Mesothelial cell of epicardium (in vitro differentiated cells): Measurements from ENCODE around the gene DLK1. TPM values are rescaled to one million over a fixed set of nuclear protein-coding genes. Genes with fewer than 3 reads are reported as not detected.
A peak's percentile ranks its signal among the peaks of the same experiment; 100 is the strongest.

Source experiments
- DNase-seq, 2 experiments: peaks; one replicate each; pipeline ENCODE4 v3.0.0; 2021; ENCODE audit warnings: low spot score in 2 of 2; ENCODE audit not compliant: unreplicated experiment in 2 of 2
- H3K27ac Mint-ChIP-seq: 2 replicates; pipeline ENCODE4 v1.8.0; 2021; ENCODE audit warnings: mixed read lengths
- H3K27me3 Mint-ChIP-seq: 2 replicates; pipeline ENCODE4 v1.8.0; 2021; ENCODE audit warnings: low read depth, mixed read lengths
- H3K36me3 Mint-ChIP-seq: 2 replicates; pipeline ENCODE4 v1.8.0; 2021; ENCODE audit warnings: mixed read lengths
- H3K4me1 Mint-ChIP-seq: 2 replicates; pipeline ENCODE4 v1.8.0; 2021; ENCODE audit warnings: mixed read lengths
- H3K4me3 Mint-ChIP-seq: 2 replicates; pipeline ENCODE4 v1.8.0; 2021; ENCODE audit warnings: mild to moderate bottlenecking, moderate library complexity, mixed read lengths
- H3K9me3 Mint-ChIP-seq: 2 replicates; pipeline ENCODE4 v1.8.0; 2021; ENCODE audit warnings: mixed read lengths
- CTCF ChIP-seq: fragments of 200-600 bp; sonication (generic); IDR thresholded peaks from one replicate; pipeline ENCODE4 v1.5.0; 2021; ENCODE audit warnings: antibody characterized with exemption; ENCODE audit not compliant: unreplicated experiment
- total RNA-seq: library from RNA; stranded (reverse); gene quantifications from 3 replicates; pipeline ENCODE4 v1.2.1, GENCODE V29; 2021

Gene DLK1
- total RNA-seq, 1 donor from 2014 or later, result 1,080 TPM

DNA sequence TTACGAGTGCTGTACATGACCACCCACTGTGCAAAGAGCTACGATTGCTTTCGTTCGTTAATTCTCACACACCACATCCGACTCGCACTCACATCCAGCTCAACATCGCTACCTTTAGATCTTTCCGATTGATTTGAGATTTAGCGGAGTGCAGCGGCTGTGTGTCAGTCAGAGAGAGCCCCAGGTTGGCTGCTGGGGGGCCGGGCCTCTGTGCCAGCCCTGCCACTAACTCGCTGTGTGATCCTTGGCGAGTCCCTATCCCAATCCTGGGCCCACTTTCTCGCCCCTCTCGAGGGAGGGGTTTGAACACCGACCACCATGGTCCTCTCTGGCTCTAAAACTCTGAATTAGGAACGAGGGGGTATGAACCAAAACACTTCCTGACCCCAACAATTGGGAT lies 8.6 kb downstream of the DLK1 start:
- H3K27me3 Mint-ChIP-seq, result peaks cover 2% of the 10 kb centered on the region
- no peak overlapping the region for H3K4me3 Mint-ChIP-seq
- peaks cover 18% of the 10 kb centered on the region for H3K4me1 Mint-ChIP-seq
- no peaks in the 10 kb centered on the region for H3K9me3 Mint-ChIP-seq
- H3K36me3 Mint-ChIP-seq, result peaks cover 3% of the 10 kb centered on the region
- no peak for DNase-seq
- no peak for TF ChIP-seq CTCF
- H3K27ac Mint-ChIP-seq, result no peak overlapping the region

DNA sequence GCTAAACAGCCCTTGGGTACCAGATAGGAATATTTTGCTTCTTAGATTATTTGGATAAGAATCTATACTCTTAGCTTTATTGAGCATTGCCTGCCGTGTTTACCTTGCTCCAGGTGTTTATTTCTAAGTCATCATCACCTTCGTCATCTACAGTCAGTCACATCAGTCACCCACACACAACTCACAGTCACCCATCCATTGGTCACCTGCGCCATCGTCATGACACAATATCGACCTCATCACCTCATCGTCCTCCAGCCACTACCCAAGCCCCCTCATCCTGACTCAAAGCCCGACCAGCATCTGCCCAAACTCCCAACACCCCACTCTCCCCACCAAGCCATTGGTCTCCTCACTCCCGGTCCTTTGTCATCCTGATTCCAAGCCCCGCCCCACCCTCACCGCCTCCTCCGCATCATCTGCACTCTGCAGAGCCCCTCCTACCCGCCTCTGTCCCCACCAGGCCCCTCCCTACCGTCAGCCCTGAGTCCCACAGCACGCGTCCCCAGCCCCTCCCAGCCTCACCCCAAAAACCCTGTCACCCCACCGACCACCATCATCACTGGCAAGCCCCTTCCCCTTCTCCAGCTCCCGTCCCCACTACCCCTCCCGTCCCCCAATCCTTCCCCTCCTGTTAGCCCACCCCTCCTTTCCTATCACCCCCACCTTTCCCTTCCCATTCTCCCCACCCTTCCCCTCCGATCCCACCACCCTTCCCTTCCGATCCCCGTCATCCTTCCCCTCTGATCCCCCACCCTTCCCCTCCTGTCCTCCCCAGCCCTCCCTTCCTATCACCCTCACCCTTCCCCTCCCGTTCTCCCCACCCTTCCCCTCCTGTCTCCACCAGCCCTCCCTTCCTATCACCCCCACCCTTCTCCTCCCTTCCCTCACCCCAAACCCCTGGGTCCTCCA lies 9.8 kb downstream of the DLK1 start:
- TF ChIP-seq CTCF, result no peak
- H3K27ac Mint-ChIP-seq, result no peak overlapping the region
- no peak overlapping the region for H3K4me3 Mint-ChIP-seq
- peaks cover 13% of the 10 kb centered on the region for H3K4me1 Mint-ChIP-seq
- H3K36me3 Mint-ChIP-seq, result peaks cover 3% of the 10 kb centered on the region
- H3K27me3 Mint-ChIP-seq, result peaks cover 2% of the 10 kb centered on the region
- H3K9me3 Mint-ChIP-seq, result peaks cover 3% of the 10 kb centered on the region
- DNase-seq, result peak in 1 of 2 experiments; percentile 34

- Mint-ChIP-seq H3K27me3 (no peaks in the 10 kb centered on the region), H3K9me3 (peaks cover 4% of the 10 kb centered on the region), H3K4me3 (no peak overlapping the region), H3K4me1 (peaks cover 8% of the 10 kb centered on the region), H3K27ac (no peak overlapping the region), H3K36me3 (peaks cover 3% of the 10 kb centered on the region)
- TF ChIP-seq CTCF, result no peak
- peak in 1 of 2 experiments; percentile 16 for DNase-seq
Measured at GRCh38 chr14:100737526-100737925, 10.8 kb downstream of the DLK1 start.

DNA sequence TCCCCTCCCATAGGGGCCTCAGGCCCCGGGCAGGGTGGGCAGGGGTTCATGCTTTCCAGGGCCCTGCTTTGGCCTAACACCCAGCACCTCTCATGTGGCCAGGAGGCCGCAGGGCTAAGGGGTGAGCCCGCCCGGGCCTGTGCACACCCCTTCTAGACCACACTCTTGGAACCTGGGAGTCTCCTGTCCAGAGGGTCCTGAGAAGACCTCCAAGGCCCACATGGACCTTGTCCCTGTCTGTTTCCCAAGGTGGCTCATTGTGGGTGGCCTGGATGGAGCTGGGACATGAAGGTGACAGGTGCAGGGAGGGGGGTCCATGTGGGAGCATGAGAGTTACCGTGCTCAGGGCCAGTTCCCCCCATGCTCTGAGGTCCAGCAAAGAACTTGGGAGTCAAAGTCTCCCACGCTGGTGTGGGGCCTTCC lies 11.6 kb downstream of the DLK1 start:
- Mint-ChIP-seq H3K36me3 (peaks cover 3% of the 10 kb centered on the region), H3K9me3 (peaks cover 4% of the 10 kb centered on the region), H3K27me3 (no peaks in the 10 kb centered on the region), H3K4me1 (peaks cover under 1% of the 10 kb centered on the region), H3K27ac (no peak overlapping the region), H3K4me3 (no peak overlapping the region)
- TF ChIP-seq CTCF, result no peak
- DNase-seq, result peak in 1 of 2 experiments; percentile 35

GRCh38 chr14:100738704-100739131 lies 12.0 kb downstream of the DLK1 start:
- no peak for TF ChIP-seq CTCF
- peaks cover 4% of the 10 kb centered on the region for H3K9me3 Mint-ChIP-seq
- H3K36me3 Mint-ChIP-seq, result peaks cover 3% of the 10 kb centered on the region
- H3K27me3 Mint-ChIP-seq, result no peaks in the 10 kb centered on the region
- no peaks in the 10 kb centered on the region for H3K4me1 Mint-ChIP-seq
- no peak overlapping the region for H3K4me3 Mint-ChIP-seq
- no peak overlapping the region for H3K27ac Mint-ChIP-seq
- DNase-seq, result peak in 1 of 2 experiments; percentile 34
